NCI-H1092 treated with DMSO at 0.1 percent for 48 hours (cell line): ENCODE data around the gene TAS2R19.

ENCODE experiments used
- DNase-seq: peaks from one replicate; lab custom pipeline; 2025; lab: John Stamatoyannopoulos, UW

The TAS2R19 gene

GRCh38 chr12:10989107-10989506 is 33.3 kb downstream of the TAS2R19 start:
- DNase-seq, result no peak

GRCh38 chr12:10986812-10987211 is 35.6 kb downstream of the TAS2R19 start, which contains the start of gene TAS2R50:
Gene TAS2R50, minus strand, starts transcription at chr12:10986912. Its CDS starts 52 bp downstream, at chr12:10986860.
- DNase-seq, result no peak

- DNase-seq, result no peak
Observed at GRCh38 chr12:10982244-10982643, 40.2 kb downstream of the TAS2R19 start.

- DNase-seq, result no peak
Observed at GRCh38 chr12:10974965-10975364, 47.5 kb downstream of the TAS2R19 start.
